ENCODE results near the gene TENT4A. TPM values are rescaled to one million over a fixed set of nuclear protein-coding genes. Genes with fewer than 3 reads are reported as not detected.
"Not testable (repeated sequence)": the region's sequence is repeated elsewhere in the genome, so short reads cannot be mapped to it uniquely, and the experiment has no call there.

TENT4A gene
- total RNA-seq, 6 donors from 2014 or later: 19.7 to 44.0 (median 27.3) TPM

DNA sequence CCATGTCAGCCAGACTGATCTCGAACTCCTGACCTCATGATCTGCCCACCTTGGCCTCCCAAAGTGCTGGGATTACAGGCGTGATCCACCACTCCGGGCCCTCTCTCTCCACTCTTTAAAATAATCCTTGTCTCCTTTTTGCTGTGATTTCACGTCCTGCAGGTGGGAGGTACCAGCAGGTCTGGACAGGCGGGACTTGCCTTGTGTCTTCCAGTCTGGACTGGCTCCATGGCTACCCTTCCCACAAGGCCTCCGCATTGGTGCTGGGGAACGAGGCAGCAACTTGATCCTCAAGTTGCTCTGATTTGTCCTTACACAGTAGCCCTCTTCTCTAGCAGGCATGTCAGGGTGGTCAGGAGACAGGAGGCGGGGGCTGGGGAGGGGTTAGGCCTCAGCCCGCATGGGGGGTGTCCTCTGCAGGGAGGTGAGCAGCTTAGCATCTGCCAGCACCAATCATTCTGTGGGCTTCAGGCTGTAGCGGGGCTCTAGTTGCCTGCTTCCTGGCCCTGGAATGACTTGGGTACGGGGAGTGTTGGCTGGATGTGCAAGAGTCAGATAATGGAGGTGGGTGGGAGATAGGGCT, 54.3 kb downstream of the TENT4A start:
- peaks cover 16 to 22% (median 16%) of the 10 kb centered on the region in 4 donors for H3K4me1 ChIP-seq
- no peak for TF ChIP-seq POLR2A (IDR thresholded peaks at IDR 0.05)
- no peak for TF ChIP-seq POLR2AphosphoS5 (IDR thresholded peaks at IDR 0.05)
- TF ChIP-seq, protein P1, sequence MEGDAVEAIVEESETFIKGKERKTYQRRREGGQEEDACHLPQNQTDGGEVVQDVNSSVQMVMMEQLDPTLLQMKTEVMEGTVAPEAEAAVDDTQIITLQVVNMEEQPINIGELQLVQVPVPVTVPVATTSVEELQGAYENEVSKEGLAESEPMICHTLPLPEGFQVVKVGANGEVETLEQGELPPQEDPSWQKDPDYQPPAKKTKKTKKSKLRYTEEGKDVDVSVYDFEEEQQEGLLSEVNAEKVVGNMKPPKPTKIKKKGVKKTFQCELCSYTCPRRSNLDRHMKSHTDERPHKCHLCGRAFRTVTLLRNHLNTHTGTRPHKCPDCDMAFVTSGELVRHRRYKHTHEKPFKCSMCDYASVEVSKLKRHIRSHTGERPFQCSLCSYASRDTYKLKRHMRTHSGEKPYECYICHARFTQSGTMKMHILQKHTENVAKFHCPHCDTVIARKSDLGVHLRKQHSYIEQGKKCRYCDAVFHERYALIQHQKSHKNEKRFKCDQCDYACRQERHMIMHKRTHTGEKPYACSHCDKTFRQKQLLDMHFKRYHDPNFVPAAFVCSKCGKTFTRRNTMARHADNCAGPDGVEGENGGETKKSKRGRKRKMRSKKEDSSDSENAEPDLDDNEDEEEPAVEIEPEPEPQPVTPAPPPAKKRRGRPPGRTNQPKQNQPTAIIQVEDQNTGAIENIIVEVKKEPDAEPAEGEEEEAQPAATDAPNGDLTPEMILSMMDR (IDR thresholded peaks at IDR 0.05): no peak
- no peak for TF ChIP-seq EP300 (IDR thresholded peaks at IDR 0.05)
- H3K36me3 ChIP-seq: no peaks in the 10 kb centered on the region
- H3K27ac ChIP-seq: peak overlapping the region in 1 of 4 donors; percentile 80
- H3K4me3 ChIP-seq: no peak overlapping the region
- DNase-seq (no peak), ATAC-seq (ENCODE audit: low FRiP score in 2 of 2) (no peak)
- H3K27me3 ChIP-seq: no peaks in the 10 kb centered on the region
- no peaks in the 10 kb centered on the region for H3K9me3 ChIP-seq
- 93 to 96% methylated on average over 6 to 11 of the region's 11 CpGs for WGBS, 2 donors

DNA sequence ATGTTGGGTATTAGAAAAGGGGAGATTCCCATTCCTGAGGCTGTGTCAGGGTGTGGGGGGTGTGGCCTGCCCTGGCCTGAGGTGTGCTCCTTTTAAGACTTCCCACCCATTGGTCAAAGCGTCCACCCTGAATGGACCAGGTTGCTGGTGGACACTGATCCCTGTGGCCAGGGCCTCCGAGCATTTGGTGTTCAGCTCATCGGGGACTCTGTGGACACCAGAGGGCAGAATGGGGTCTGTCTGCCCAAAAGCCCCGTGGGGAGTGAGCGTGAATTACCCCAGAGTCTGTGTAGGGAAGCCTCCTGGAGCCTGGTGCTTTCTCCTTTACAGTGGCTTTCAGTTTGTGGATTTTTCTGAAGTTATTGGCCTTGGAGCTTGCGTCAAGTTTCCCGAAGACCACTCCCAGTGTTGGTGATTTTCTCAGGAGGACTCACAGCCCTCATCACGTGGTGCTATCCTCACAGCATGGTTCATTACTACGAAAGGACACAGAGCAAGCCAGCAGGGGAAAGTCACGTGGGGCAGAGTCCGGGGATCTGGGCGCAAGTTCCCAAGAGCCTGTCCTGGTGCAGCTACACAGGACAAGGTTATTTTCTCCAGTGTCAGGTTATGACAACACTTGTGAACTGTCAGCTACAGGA, 55.5 kb downstream of the TENT4A start:
- Histone ChIP-seq H3K9me3 (no peaks in the 10 kb centered on the region), H3K4me3 (no peak overlapping the region), H3K27ac (no peak overlapping the region), H3K27me3 (no peaks in the 10 kb centered on the region), H3K36me3 (no peaks in the 10 kb centered on the region), H3K4me1 (peaks cover 16 to 22% (median 16%) of the 10 kb centered on the region in 4 donors)
- ATAC-seq (ENCODE audit: low FRiP score in 2 of 2): no peak
- DNase-seq: no peak
- 90% methylated on average over 12 of the region's 12 CpGs for WGBS, 2 donors
- TF ChIP-seq POLR2A (IDR thresholded peaks at IDR 0.05): no peak
- TF ChIP-seq EP300 (IDR thresholded peaks at IDR 0.05): no peak

DNA sequence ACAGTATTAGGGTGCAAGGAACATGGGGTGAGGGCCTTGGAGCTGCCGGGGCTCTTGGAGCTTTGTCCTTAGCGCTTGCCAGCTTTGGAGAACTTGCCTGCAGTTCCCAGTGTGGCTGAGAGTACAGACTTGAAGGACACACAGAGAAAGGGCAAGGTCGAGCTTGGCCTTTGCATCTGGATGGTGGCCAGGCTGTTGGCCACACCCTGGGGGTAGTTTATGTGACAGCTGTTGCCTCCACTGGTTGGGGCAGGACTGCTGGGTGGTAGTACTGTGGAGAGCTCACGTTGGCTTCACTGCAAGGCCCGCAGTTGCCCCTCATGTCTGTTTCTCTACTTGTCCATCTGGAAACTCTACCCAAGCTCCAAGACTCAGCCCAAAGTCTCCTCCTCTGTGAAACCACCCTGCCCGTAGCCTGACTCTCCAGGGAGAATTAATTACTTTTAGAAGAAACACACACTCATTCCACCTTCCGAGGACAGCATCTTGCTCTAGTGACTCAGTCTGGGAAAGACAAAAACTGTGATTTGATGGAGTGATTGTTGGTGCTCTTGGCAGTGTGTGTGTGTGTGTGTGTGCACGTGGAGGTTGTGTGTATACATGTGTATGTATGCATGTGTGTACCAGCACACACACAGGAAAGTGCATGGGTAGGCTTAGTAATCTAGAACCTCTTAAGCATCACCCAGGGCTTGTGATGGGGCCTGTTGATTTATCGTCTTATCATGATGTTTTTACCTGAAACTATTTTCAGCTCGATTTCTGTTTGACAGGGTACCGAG, 57.8 kb downstream of the TENT4A start:
- Histone ChIP-seq H3K4me1 (peaks cover 9 to 16% (median 10%) of the 10 kb centered on the region in 4 donors), H3K36me3 (no peaks in the 10 kb centered on the region), H3K4me3 (no peak overlapping the region), H3K27ac (no peak overlapping the region), H3K27me3 (no peaks in the 10 kb centered on the region), H3K9me3 (no peaks in the 10 kb centered on the region)
- no peak for TF ChIP-seq POLR2A (IDR thresholded peaks at IDR 0.05)
- TF ChIP-seq, protein P1 (IDR thresholded peaks at IDR 0.05): no peak
- no peak for TF ChIP-seq POLR2AphosphoS5 (IDR thresholded peaks at IDR 0.05)
- TF ChIP-seq EP300 (IDR thresholded peaks at IDR 0.05): no peak
- 86 to 94% methylated on average over 6 to 11 of the region's 11 CpGs for WGBS, 2 donors
- DNase-seq: no peak
- ATAC-seq (ENCODE audit: low FRiP score in 2 of 2): no peak

DNA sequence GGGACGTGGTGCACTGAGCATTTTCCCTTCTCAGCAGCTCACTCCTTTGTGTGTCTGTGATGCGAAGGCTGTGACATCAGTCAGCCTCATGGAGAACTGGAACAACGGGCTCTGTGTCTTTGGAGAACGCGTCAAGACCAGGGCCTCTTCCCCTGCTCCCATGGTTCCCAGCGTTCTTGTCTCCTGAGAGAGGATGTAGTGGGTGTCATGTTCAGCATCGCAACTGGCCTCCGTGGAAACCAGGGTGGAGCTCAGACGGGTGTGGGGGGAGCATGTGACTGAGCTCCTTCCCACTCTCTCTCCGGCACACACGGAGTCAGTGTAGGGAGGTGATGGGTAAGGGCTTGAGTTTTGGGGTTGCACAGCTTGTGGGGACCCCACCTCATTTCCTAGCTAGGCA, 59.7 kb downstream of the TENT4A start:
- Histone ChIP-seq H3K9me3 (no peaks in the 10 kb centered on the region), H3K27me3 (no peaks in the 10 kb centered on the region), H3K36me3 (no peaks in the 10 kb centered on the region), H3K27ac (no peak overlapping the region), H3K4me3 (no peak overlapping the region), H3K4me1 (no peaks in the 10 kb centered on the region)
- peak in 1 of 2 donors; percentile 26 for ATAC-seq (ENCODE audit: low FRiP score in 2 of 2)
- DNase-seq: no peak
- 72 to 77% methylated on average over 6 to 11 of the region's 11 CpGs for whole genome bisulfite sequencing, 2 donors
- no peak for TF ChIP-seq POLR2A (IDR thresholded peaks at IDR 0.05)
- TF ChIP-seq, protein P1 (IDR thresholded peaks at IDR 0.05): no peak
- no peak for TF ChIP-seq POLR2AphosphoS5 (IDR thresholded peaks at IDR 0.05)
- no peak for TF ChIP-seq EP300 (IDR thresholded peaks at IDR 0.05)

DNA sequence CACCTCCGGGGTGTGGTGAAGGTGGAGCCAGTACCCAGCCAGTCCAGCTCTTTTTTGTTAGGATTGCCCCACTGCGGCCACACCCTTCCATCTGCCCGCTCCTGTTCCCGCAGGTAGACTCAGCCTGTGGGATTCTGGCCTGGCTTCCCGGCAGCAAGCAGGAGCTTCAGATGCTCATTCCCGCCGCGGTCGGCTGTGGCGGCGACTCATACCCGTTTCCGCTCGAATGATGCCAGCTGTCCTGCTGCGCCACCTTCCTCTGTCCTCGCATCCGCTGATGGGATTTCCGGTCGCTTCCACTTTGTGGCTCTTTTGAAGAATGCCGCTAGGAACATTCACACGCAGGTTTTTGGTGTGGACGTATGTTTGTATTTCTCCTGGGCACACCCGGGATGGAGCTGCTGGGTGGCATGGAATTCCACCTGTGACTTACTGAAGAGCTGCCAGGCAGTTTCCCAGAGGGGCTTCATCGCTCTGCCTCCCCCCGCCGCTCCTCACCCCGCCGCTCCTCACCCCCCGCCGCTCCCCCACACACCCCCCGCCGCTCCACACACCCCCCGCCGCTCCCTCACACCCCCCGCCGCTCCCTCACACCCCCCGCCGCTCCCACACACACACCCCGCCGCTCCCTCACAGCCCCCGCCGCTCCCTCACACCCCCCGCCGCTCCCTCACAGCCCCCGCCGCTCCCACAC, 60.3 kb downstream of the TENT4A start:
- Histone ChIP-seq H3K36me3 (no peaks in the 10 kb centered on the region), H3K27ac (no peak overlapping the region), H3K4me3 (no peak overlapping the region), H3K9me3 (no peaks in the 10 kb centered on the region), H3K4me1 (no peaks in the 10 kb centered on the region), H3K27me3 (no peaks in the 10 kb centered on the region)
- DNase-seq (peak in 1 of 2 donors; percentile 68), ATAC-seq (ENCODE audit: low FRiP score in 2 of 2) (no peak)
- WGBS, 2 donors: 86 to 95% methylated on average over 31 of the region's 46 CpGs
- TF ChIP-seq, protein P1 (IDR thresholded peaks at IDR 0.05): no peak
- TF ChIP-seq EP300 (IDR thresholded peaks at IDR 0.05): no peak
- TF ChIP-seq POLR2A (IDR thresholded peaks at IDR 0.05): no peak

DNA sequence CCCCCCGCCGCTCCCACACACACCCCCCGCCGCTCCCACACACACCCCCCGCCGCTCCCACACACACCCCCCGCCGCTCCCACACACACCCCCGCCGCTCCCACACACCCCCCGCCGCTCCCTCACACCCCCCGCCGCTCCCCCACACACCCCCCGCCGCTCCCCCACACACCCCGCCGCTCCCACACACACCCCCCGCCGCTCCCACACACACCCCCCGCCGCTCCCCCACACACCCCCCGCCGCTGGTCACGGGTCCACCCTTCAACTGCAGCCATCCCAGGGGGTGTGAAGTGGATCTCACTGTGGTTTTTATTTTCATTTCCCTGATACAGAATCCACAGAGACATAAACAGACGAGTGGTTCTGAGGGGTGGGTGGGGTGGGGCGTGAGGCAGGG, 61.0 kb downstream of the TENT4A start:
- H3K27ac ChIP-seq; H3K27me3 ChIP-seq; DNase-seq; ATAC-seq (ENCODE audit: low FRiP score in 2 of 2); H3K4me3 ChIP-seq; H3K36me3 ChIP-seq; H3K9me3 ChIP-seq; H3K4me1 ChIP-seq: not testable (repeated sequence)
- 73 to 75% methylated on average over 5 of the region's 27 CpGs for WGBS, 2 donors

All from upper lobe of left lung (tissue), 6 donors.